CD14-positive monocyte (primary cell): ENCODE measurements around the gene CPED1. TPM values are rescaled to one million over a fixed set of nuclear protein-coding genes. Genes with fewer than 3 reads are reported as not detected.

Experiments
- DNase-seq, 3 donors: peaks; one replicate each; pipeline ENCODE4 v3.0.0-alpha.2; 2011 to 2022
- H2AFZ ChIP-seq: 2 replicates; pipeline ENCODE4 v1.6.0; 2012; ENCODE audit warnings: mild to moderate bottlenecking, low read depth, low read length, inconsistent platforms; ENCODE audit not compliant: insufficient read depth, poor library complexity, severe bottlenecking
- H3K27ac ChIP-seq, 2 donors: 1 replicate in 1 of 2; 2 replicates in 1 of 2; pipeline ENCODE4 v1.5.1; 2012 to 2013; ENCODE audit warnings: low read length in 2 of 2, control low read depth in 1 of 2, inconsistent platforms in 1 of 2, low read depth in 1 of 2, mild to moderate bottlenecking in 1 of 2
- H3K27me3 ChIP-seq, 2 donors: one replicate each; pipeline versions ENCODE4 v1.6.0 to v1.6.1; 2011 to 2013; ENCODE audit warnings: low read length in 2 of 2; ENCODE audit not compliant: control insufficient read depth in 2 of 2, insufficient read depth in 2 of 2
- H3K36me3 ChIP-seq, 2 donors: replicated peaks in 1 of 2; 1 replicate in 1 of 2; 2 replicates in 1 of 2; pipeline versions ENCODE4 v1.5.1 to v1.6.1; 2012 to 2013; ENCODE audit warnings: low read length in 2 of 2, control low read depth in 1 of 2, inconsistent platforms in 1 of 2, mild to moderate bottlenecking in 1 of 2; ENCODE audit not compliant: insufficient read depth in 2 of 2, control insufficient read depth in 1 of 2
- H3K4me1 ChIP-seq, 2 donors: 1 replicate in 1 of 2; 2 replicates in 1 of 2; pipeline versions ENCODE4 v1.5.1 to v1.6.1; 2012 to 2013; ENCODE audit warnings: low read length in 2 of 2, control low read depth in 1 of 2, inconsistent platforms in 1 of 2, mild to moderate bottlenecking in 1 of 2, moderate library complexity in 1 of 2; ENCODE audit not compliant: insufficient read depth in 2 of 2, control insufficient read depth in 1 of 2
- H3K4me2 ChIP-seq: replicated peaks from 2 replicates; pipeline ENCODE3; 2012; ENCODE audit warnings: low read length, moderate library complexity, mild to moderate bottlenecking; ENCODE audit not compliant: poor library complexity, severe bottlenecking; ENCODE audit errors: extremely low read depth
- H3K4me3 ChIP-seq, 3 experiments: fragments of 200-600 bp in 1 of 3; sonication (generic) in 1 of 3; replicated peaks in 1 of 3; 1 replicate in 2 of 3; 2 replicates in 1 of 3; pipeline ENCODE4 v1.5.1; 2011 to 2013; ENCODE audit warnings: low read length in 3 of 3, mild to moderate bottlenecking in 3 of 3, control low read depth in 2 of 3, low read depth in 2 of 3, inconsistent platforms in 1 of 3, moderate library complexity in 1 of 3
- H3K79me2 ChIP-seq: 2 replicates; pipeline ENCODE4 v1.6.0; 2012; ENCODE audit warnings: mild to moderate bottlenecking, control low read depth, inconsistent platforms, low read length, moderate library complexity; ENCODE audit not compliant: insufficient read depth
- H3K9ac ChIP-seq: 2 replicates; pipeline ENCODE4 v1.6.0; 2017; ENCODE audit warnings: low read length, mild to moderate bottlenecking; ENCODE audit not compliant: insufficient read depth, poor library complexity, severe bottlenecking
- H3K9me3 ChIP-seq, 2 donors: replicated peaks in 1 of 2; 1 replicate in 1 of 2; 2 replicates in 1 of 2; pipeline versions ENCODE4 v1.5.1 to v1.6.1; 2012 to 2013; ENCODE audit warnings: low read length in 2 of 2, control low read depth in 1 of 2; ENCODE audit not compliant: control insufficient read depth in 1 of 2, insufficient read depth in 1 of 2
- H4K20me1 ChIP-seq: 2 replicates; pipeline ENCODE4 v1.6.0; 2012; ENCODE audit warnings: mild to moderate bottlenecking, low read length, control low read depth, moderate library complexity; ENCODE audit not compliant: insufficient read depth
- H3K27ac Mint-ChIP-seq, 7 donors: one replicate each; pipeline ENCODE4 v1.8.0; 2020; ENCODE audit warnings: mild to moderate bottlenecking in 7 of 7, mixed read lengths in 7 of 7, moderate library complexity in 6 of 7, inconsistent platforms in 2 of 7
- H3K27me3 Mint-ChIP-seq, 3 donors: one replicate each; pipeline ENCODE4 v1.8.0; 2021 to 2022; ENCODE audit warnings: low read depth in 3 of 3, mild to moderate bottlenecking in 3 of 3, mixed read lengths in 3 of 3, moderate library complexity in 3 of 3, inconsistent platforms in 1 of 3
- H3K36me3 Mint-ChIP-seq, 2 donors: one replicate each; pipeline ENCODE4 v1.8.0; 2020; ENCODE audit warnings: mixed read lengths in 2 of 2, inconsistent platforms in 1 of 2, mild to moderate bottlenecking in 1 of 2
- H3K4me1 Mint-ChIP-seq: one replicate; pipeline ENCODE4 v1.8.0; 2020; ENCODE audit warnings: mild to moderate bottlenecking, mixed read lengths
- H3K4me3 Mint-ChIP-seq, 2 donors: one replicate each; pipeline ENCODE4 v1.8.0; 2020; ENCODE audit warnings: mild to moderate bottlenecking in 2 of 2, mixed read lengths in 2 of 2, moderate library complexity in 1 of 2
- H3K9me3 Mint-ChIP-seq, 7 donors: one replicate each; pipeline ENCODE4 v1.8.0; 2020 to 2022; ENCODE audit warnings: mixed read lengths in 7 of 7, mild to moderate bottlenecking in 6 of 7, moderate library complexity in 6 of 7, inconsistent platforms in 2 of 7
- CTCF ChIP-seq: fragments of 200-600 bp; IDR thresholded peaks from one replicate; pipeline ENCODE4 v1.8.0; 2022; ENCODE audit warnings: antibody characterized with exemption, mild to moderate bottlenecking
- WGBS: methylation state at CpG from one replicate; pipeline ENCODE4 v1.1.5; 2013; ENCODE audit warnings: missing lambda C conversion rate; ENCODE audit not compliant: insufficient coverage; 5-methylcytosine and 5-hydroxymethylcytosine counted together
- intact Hi-C, 2 donors: fragments of 100-400 bp; cut with micrococcal nuclease; formaldehyde crosslinking; loops; one replicate each; pipeline versions ENCODE4 v1.15.0 to v1.15.1; 2023
- polyA plus RNA-seq, 3 donors: library from polyadenylated mRNA; depleted of rRNA in 1 of 3; unstranded in 2 of 3; stranded (reverse) in 1 of 3; fragments of 300-500 nt in 2 of 3; fragments of >200 nt in 1 of 3; fragmentation: Illumina TruSeq in 2 of 3; gene quantifications; 1 replicate in 2 of 3; 2 replicates in 1 of 3; pipeline ENCODE4 v1.2.3, GENCODE V29; 2012 to 2021

Gene CPED1
- polyA plus RNA-seq, 3 donors: 9.8 to 30.0 (median 20.4) TPM

GRCh38 chr7:121077165-121077630 is 88.7 kb downstream of the CPED1 start:
- H3K36me3 Mint-ChIP-seq: no peaks in the 10 kb centered on the region
- no peak for DNase-seq
- Histone ChIP-seq H3K9ac (no peak overlapping the region), H3K27me3 (no peaks in the 10 kb centered on the region), H3K27ac (no peak overlapping the region), H3K4me1 (no peaks in the 10 kb centered on the region), H4K20me1 (no peaks in the 10 kb centered on the region), H3K4me2 (no peak overlapping the region), H3K79me2 (no peaks in the 10 kb centered on the region), H3K4me3 (no peak overlapping the region), H3K9me3 (no peaks in the 10 kb centered on the region), H2AFZ (no peak overlapping the region), H3K36me3 (no peaks in the 10 kb centered on the region)
- no peak overlapping the region for H3K4me3 Mint-ChIP-seq
- H3K27me3 Mint-ChIP-seq: peaks cover 0 to 2% (median 0%) of the 10 kb centered on the region in 3 donors
- H3K4me1 Mint-ChIP-seq: peaks cover 7% of the 10 kb centered on the region
- H3K27ac Mint-ChIP-seq: peak overlapping the region in 1 of 7 donors; percentile 15
- intact Hi-C loops: loop anchor here in 1 of 2 donors (2.0 kb wide), 1 partner anchor 88 kb away; the partner anchor contains the start of gene CPED1
- H3K9me3 Mint-ChIP-seq: peaks cover 0 to 2% (median 0%) of the 10 kb centered on the region in 7 donors
- TF ChIP-seq CTCF: no peak

- Mint-ChIP-seq H3K9me3 (no peaks in the 10 kb centered on the region), H3K36me3 (no peaks in the 10 kb centered on the region), H3K4me1 (peaks cover 5% of the 10 kb centered on the region), H3K27me3 (peaks cover 0 to 2% (median 0%) of the 10 kb centered on the region in 3 donors), H3K27ac (no peak overlapping the region), H3K4me3 (no peak overlapping the region)
- intact Hi-C loops: no loop called here
- Histone ChIP-seq H3K9me3 (no peaks in the 10 kb centered on the region), H3K4me1 (no peaks in the 10 kb centered on the region), H3K4me2 (no peak overlapping the region), H3K4me3 (no peak overlapping the region), H3K36me3 (no peaks in the 10 kb centered on the region), H3K9ac (no peak overlapping the region), H2AFZ (no peak overlapping the region), H3K27ac (no peak overlapping the region), H3K79me2 (no peaks in the 10 kb centered on the region), H3K27me3 (no peaks in the 10 kb centered on the region), H4K20me1 (no peaks in the 10 kb centered on the region)
- 100% methylated on average over 1 of the region's 2 CpGs for WGBS
- TF ChIP-seq CTCF: no peak
- DNase-seq: no peak
These were observed 90.3 kb downstream of the CPED1 start for GRCh38 chr7:121078701-121079227.
